ENCODE results near the gene EFCAB6. TPM values are rescaled to one million over a fixed set of nuclear protein-coding genes. Genes with fewer than 3 reads are reported as not detected.
A peak's percentile ranks its signal among the peaks of the same experiment; 100 is the strongest.

The EFCAB6 gene
- total RNA-seq, 4 donors from 2014 or later, result 1.2 to 4.0 (median 3.0) TPM

DNA sequence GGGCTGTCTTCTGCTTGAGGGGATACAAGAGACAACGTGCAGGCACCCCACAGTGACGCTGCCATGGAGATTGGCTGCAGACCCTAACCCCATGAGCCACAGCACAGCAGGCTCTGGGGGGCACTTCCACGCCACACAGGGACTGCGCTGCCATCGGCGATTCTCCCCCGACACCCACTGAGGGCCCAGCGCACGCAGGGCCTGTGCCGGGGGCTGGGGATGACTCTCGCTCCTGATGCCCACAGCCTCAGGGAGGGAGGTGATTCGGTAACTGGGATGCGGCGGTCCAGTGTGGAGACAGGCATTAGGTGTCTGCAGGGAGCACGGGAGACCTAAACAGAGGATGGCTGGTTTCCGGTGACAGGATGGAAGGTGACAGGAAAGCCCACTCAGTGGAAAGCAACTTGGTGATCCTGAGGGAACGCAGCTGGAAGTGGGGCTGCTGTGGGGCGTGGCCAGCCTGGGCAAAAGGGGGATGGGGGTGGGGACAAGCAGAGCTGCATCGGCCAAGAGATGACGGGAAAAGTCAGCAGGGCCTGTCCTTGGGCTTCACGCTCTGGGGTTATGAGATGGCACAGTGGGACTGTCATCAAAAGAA lies 37.7 kb downstream of the EFCAB6 start:
- no peaks in the 10 kb centered on the region for H3K27me3 ChIP-seq
- TF ChIP-seq POLR2A (IDR thresholded peaks at IDR 0.05; ENCODE audit: low read depth) (no peak), EP300 (IDR thresholded peaks at IDR 0.05) (no peak)
- H3K4me3 ChIP-seq, result no peak overlapping the region
- H3K27ac ChIP-seq (replicated peaks in 1 of 4), result no peak overlapping the region
- H3K4me1 ChIP-seq, result no peaks in the 10 kb centered on the region
- H3K36me3 ChIP-seq, result peaks cover 0 to 4% (median 0%) of the 10 kb centered on the region in 4 donors
- no peaks in the 10 kb centered on the region for H3K9me3 ChIP-seq
- 88% methylated on average over 18 of the region's 21 CpGs for WGBS
- DNase-seq (ENCODE audit: extremely low spot score), result peak; percentile 81
- intact Hi-C loops (cut with DNase I), result no loop called here

DNA sequence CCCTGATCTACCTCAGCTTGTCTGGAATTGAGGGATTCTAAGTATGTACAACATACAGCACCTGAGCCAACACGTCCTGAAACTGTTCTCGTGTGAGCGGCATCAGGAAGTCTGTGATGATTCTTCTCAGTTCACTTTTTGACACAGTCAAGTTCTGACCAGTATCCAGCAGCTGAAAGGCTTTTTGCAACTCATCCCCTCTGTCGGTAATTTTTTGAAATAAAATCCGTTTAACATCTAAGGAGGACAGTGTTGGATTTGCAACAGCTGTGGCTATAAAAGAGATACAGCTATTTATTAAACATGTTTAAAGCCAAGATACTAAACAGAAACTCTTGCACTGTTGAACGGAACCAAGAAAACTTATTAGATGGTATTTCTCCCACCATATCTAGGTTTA lies 39.3 kb downstream of the EFCAB6 start:
- Histone ChIP-seq H3K4me3 (no peak overlapping the region), H3K36me3 (peaks cover 0 to 4% (median 0%) of the 10 kb centered on the region in 4 donors), H3K27ac (replicated peaks in 1 of 4) (no peak overlapping the region), H3K4me1 (no peaks in the 10 kb centered on the region), H3K27me3 (no peaks in the 10 kb centered on the region), H3K9me3 (no peaks in the 10 kb centered on the region)
- intact Hi-C loops (cut with DNase I), result no loop called here
- WGBS, result 73% methylated on average over 6 of the region's 6 CpGs
- TF ChIP-seq EP300 (IDR thresholded peaks at IDR 0.05), result no peak
- no peak for TF ChIP-seq POLR2A (IDR thresholded peaks at IDR 0.05; ENCODE audit: low read depth)
- TF ChIP-seq POLR2AphosphoS5 (IDR thresholded peaks at IDR 0.05), result no peak
- peak; percentile 81 for DNase-seq (ENCODE audit: extremely low spot score)

DNA sequence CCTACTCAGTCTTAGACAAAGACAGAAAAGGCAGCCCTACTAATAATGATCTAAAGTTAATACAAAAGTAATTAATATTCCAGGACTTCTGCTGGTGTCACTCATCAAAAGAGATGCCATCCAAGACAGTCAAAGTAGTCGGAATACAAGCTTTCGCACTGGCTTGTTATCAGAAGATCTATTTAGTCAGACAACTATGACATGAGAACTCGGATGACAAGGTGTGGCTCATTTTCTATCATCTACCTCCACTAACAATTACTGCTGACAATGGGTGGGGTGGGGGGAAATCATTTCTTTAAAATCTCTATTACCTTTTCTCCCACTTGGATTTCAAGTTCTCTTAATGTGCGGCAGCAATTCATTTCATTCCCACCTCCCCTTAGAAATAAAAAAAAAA lies 56.7 kb downstream of the EFCAB6 start:
- intact Hi-C loops (cut with DNase I), result no loop called here
- DNase-seq (ENCODE audit: extremely low spot score), result peak; percentile 45
- Histone ChIP-seq H3K4me3 (no peak overlapping the region), H3K9me3 (peaks cover 0 to 6% (median 0%) of the 10 kb centered on the region in 4 donors), H3K4me1 (no peaks in the 10 kb centered on the region), H3K27me3 (no peaks in the 10 kb centered on the region), H3K36me3 (no peaks in the 10 kb centered on the region), H3K27ac (replicated peaks in 1 of 4) (no peak overlapping the region)
- 96% methylated on average over 4 of the region's 4 CpGs for WGBS
- no peak for TF ChIP-seq POLR2A (IDR thresholded peaks at IDR 0.05; ENCODE audit: low read depth)

DNA sequence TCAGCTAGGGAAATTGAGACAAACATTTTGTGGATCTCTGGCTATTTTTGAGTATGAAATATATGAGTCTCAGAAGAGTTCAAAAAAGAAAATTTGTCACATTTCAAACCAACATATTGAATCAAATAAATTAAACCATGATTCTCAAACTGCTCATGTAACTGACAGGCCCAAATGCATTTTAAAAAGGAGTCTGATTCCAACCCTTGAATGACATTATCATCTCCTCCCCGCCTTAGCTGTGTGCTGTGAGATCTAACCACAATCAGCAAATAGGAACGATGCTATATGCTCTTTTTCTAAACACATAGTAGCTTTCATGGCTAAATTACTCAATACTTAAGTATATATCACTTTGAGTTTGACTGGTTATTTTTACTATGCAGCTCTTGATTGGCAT lies 57.1 kb downstream of the EFCAB6 start:
- no peak for DNase-seq (ENCODE audit: extremely low spot score)
- Histone ChIP-seq H3K4me3 (no peak overlapping the region), H3K27ac (replicated peaks in 1 of 4) (no peak overlapping the region), H3K27me3 (no peaks in the 10 kb centered on the region), H3K4me1 (no peaks in the 10 kb centered on the region), H3K9me3 (peaks cover 0 to 6% (median 0%) of the 10 kb centered on the region in 4 donors), H3K36me3 (no peaks in the 10 kb centered on the region)
- WGBS, result 83% methylated on average over 2 of the region's 2 CpGs
- intact Hi-C loops (cut with DNase I), result no loop called here
- TF ChIP-seq POLR2A (IDR thresholded peaks at IDR 0.05; ENCODE audit: low read depth) (no peak), POLR2AphosphoS5 (IDR thresholded peaks at IDR 0.05) (no peak), EP300 (IDR thresholded peaks at IDR 0.05) (no peak)
- TF ChIP-seq, protein P1, sequence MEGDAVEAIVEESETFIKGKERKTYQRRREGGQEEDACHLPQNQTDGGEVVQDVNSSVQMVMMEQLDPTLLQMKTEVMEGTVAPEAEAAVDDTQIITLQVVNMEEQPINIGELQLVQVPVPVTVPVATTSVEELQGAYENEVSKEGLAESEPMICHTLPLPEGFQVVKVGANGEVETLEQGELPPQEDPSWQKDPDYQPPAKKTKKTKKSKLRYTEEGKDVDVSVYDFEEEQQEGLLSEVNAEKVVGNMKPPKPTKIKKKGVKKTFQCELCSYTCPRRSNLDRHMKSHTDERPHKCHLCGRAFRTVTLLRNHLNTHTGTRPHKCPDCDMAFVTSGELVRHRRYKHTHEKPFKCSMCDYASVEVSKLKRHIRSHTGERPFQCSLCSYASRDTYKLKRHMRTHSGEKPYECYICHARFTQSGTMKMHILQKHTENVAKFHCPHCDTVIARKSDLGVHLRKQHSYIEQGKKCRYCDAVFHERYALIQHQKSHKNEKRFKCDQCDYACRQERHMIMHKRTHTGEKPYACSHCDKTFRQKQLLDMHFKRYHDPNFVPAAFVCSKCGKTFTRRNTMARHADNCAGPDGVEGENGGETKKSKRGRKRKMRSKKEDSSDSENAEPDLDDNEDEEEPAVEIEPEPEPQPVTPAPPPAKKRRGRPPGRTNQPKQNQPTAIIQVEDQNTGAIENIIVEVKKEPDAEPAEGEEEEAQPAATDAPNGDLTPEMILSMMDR (IDR thresholded peaks at IDR 0.05), result no peak

DNA sequence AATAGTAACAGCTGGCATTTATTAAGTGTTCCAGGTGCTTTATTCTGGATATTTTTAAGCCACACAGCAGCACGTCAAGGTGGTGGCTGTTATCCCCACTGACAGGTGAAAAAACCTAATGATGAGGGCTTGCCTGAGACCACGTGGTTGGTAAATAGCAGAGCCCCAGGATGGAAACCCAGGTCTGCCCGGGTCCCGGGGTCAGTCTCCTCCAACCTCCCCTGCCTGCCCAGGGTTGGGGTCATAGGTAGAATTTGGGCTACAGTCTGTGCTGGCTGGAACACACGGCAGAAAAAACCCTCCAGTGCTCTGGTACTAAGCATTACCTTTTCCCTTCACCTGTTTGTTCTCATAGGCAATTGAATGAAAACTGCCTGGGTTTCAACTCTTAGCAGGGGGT lies 57.9 kb downstream of the EFCAB6 start:
- DNase-seq (ENCODE audit: extremely low spot score), result peak; percentile 66
- Histone ChIP-seq H3K27ac (replicated peaks in 1 of 4) (no peak overlapping the region), H3K9me3 (peaks cover 0 to 6% (median 0%) of the 10 kb centered on the region in 4 donors), H3K4me3 (no peak overlapping the region), H3K27me3 (no peaks in the 10 kb centered on the region), H3K36me3 (no peaks in the 10 kb centered on the region), H3K4me1 (no peaks in the 10 kb centered on the region)
- no peak for TF ChIP-seq POLR2AphosphoS5 (IDR thresholded peaks at IDR 0.05)
- TF ChIP-seq POLR2A (IDR thresholded peaks at IDR 0.05; ENCODE audit: low read depth), result no peak
- TF ChIP-seq, protein P1 (IDR thresholded peaks at IDR 0.05), result no peak
- TF ChIP-seq EP300 (IDR thresholded peaks at IDR 0.05), result no peak
- intact Hi-C loops (cut with DNase I), result no loop called here
- WGBS, result 74% methylated on average over 5 of the region's 5 CpGs

DNA sequence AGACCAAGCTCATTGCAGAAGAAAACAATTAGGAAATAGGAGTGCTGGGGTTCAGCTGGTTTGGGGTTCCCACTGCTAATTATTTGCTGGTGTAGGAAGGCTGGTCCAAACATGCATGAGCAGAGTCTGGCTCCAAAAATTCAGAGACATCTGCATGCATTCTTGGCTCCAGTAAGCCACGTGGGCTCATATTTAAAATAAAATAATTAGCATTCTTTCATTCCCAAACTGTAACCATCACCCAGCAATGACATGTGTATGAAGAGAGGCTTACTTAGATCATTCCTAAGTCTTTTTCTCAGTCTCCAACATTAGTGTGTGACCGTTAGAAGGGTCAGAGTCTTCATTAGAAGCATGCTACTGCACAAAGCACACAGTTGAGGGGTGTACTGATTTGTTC lies 58.4 kb downstream of the EFCAB6 start:
- no peaks in the 10 kb centered on the region for H3K4me1 ChIP-seq
- no peak overlapping the region for H3K27ac ChIP-seq (replicated peaks in 1 of 4)
- no peak overlapping the region for H3K4me3 ChIP-seq
- 56% methylated on average over 2 of the region's 2 CpGs for WGBS
- TF ChIP-seq, protein P1 (IDR thresholded peaks at IDR 0.05), result no peak
- TF ChIP-seq EP300 (IDR thresholded peaks at IDR 0.05) (no peak), POLR2AphosphoS5 (IDR thresholded peaks at IDR 0.05) (no peak), POLR2A (IDR thresholded peaks at IDR 0.05; ENCODE audit: low read depth) (no peak)
- intact Hi-C loops (cut with DNase I), result no loop called here
- H3K9me3 ChIP-seq, result peaks cover 0 to 2% (median 0%) of the 10 kb centered on the region in 4 donors
- H3K36me3 ChIP-seq, result no peaks in the 10 kb centered on the region
- peak; percentile 24 for DNase-seq (ENCODE audit: extremely low spot score)
- H3K27me3 ChIP-seq, result no peaks in the 10 kb centered on the region
